T-cell (primary cell): ENCODE results near the gene IRF9. TPM values are rescaled to one million over a fixed set of nuclear protein-coding genes. Genes with fewer than 3 reads are reported as not detected.
"Not testable (repeated sequence)": the region's sequence is repeated elsewhere in the genome, so short reads cannot be mapped to it uniquely, and the experiment has no call there.

Experiments used
- ATAC-seq, 4 experiments: fragments of 200-7000 bp in 3 of 4; fragments of 150-1000 bp in 1 of 4; cut with Tn5 transposase; replicated peaks in 1 of 4; 1 replicate in 3 of 4; 2 replicates in 1 of 4; pipeline ENCODE4 v1.10.0; 2021; ENCODE audit warnings: moderate library complexity in 3 of 4, mild to moderate bottlenecking in 2 of 4, moderate number of reproducible peaks in 1 of 4
- CTCF ChIA-PET, 2 donors: fragments of 300-600 bp; sonication (Branson Sonifier 250); formaldehyde crosslinking; loops; one replicate each; lab custom pipeline; 2022; ENCODE audit warnings: antibody characterized with exemption in 2 of 2; lab: Charles Lee
- POLR2A ChIA-PET, 2 donors: fragments of 300-600 bp; sonication (Branson Sonifier 250); formaldehyde crosslinking; loops; one replicate each; lab custom pipeline; 2022; ENCODE audit warnings: antibody characterized with exemption in 2 of 2; lab: Charles Lee
- DNase-seq, 35 experiments: peaks; one replicate each; pipeline versions ENCODE4 v3.0.0 to v3.0.0-alpha.2; 2013 to 2023
- H3K27ac ChIP-seq: one replicate; pipeline ENCODE4 v1.5.1; 2013; ENCODE audit warnings: low read length
- H3K27me3 ChIP-seq, 2 experiments: replicated peaks in 1 of 2; 1 replicate in 1 of 2; 2 replicates in 1 of 2; pipeline versions ENCODE4 v1.6.1 to v1.7.0; 2013; ENCODE audit warnings: low read length in 1 of 2, mixed read lengths in 1 of 2; ENCODE audit not compliant: control insufficient read depth in 2 of 2, insufficient read depth in 2 of 2; ENCODE audit errors: extremely low read depth in 1 of 2
- H3K36me3 ChIP-seq, 2 donors: 1 replicate in 1 of 2; 2 replicates in 1 of 2; pipeline versions ENCODE4 v1.6.1 to v1.7.0; 2013; ENCODE audit warnings: low read length in 1 of 2; ENCODE audit not compliant: control insufficient read depth in 2 of 2, insufficient read depth in 1 of 2; ENCODE audit errors: extremely low read depth in 1 of 2
- H3K4me1 ChIP-seq, 2 experiments: 1 replicate in 1 of 2; 2 replicates in 1 of 2; pipeline versions ENCODE4 v1.6.1 to v1.7.0; 2013; ENCODE audit warnings: low read length in 2 of 2, mixed read lengths in 1 of 2; ENCODE audit not compliant: insufficient read depth in 2 of 2, control insufficient read depth in 1 of 2; ENCODE audit errors: extremely low read depth in 1 of 2
- H3K4me3 ChIP-seq, 2 donors: 1 replicate in 1 of 2; 2 replicates in 1 of 2; pipeline versions ENCODE4 v1.5.1 to v1.7.0; 2013; ENCODE audit warnings: mild to moderate bottlenecking in 2 of 2, low read length in 1 of 2, moderate library complexity in 1 of 2; ENCODE audit not compliant: control insufficient read depth in 1 of 2; ENCODE audit errors: extremely low read depth in 1 of 2
- H3K9me3 ChIP-seq: 2 replicates; pipeline ENCODE4 v1.7.0; 2013
- H3K27ac Mint-ChIP-seq, 2 donors: one replicate each; pipeline ENCODE4 v1.8.0; 2020 to 2021; ENCODE audit warnings: mild to moderate bottlenecking in 2 of 2, mixed read lengths in 2 of 2
- H3K27me3 Mint-ChIP-seq, 2 donors: one replicate each; pipeline ENCODE4 v1.8.0; 2021 to 2022; ENCODE audit warnings: mixed read lengths in 2 of 2
- H3K36me3 Mint-ChIP-seq: one replicate; pipeline ENCODE4 v1.8.0; 2021; ENCODE audit warnings: mixed read lengths
- H3K4me1 Mint-ChIP-seq, 3 donors: one replicate each; pipeline ENCODE4 v1.8.0; 2020 to 2022; ENCODE audit warnings: mixed read lengths in 3 of 3, mild to moderate bottlenecking in 1 of 3
- H3K4me3 Mint-ChIP-seq, 3 donors: one replicate each; pipeline ENCODE4 v1.8.0; 2020 to 2022; ENCODE audit warnings: mild to moderate bottlenecking in 3 of 3, mixed read lengths in 3 of 3, moderate library complexity in 3 of 3
- H3K9me3 Mint-ChIP-seq, 3 donors: one replicate each; pipeline ENCODE4 v1.8.0; 2020 to 2022; ENCODE audit warnings: mixed read lengths in 3 of 3
- WGBS: methylation state at CpG from one replicate; pipeline ENCODE4 v1.1.5; 2013; ENCODE audit warnings: missing lambda C conversion rate; ENCODE audit not compliant: insufficient coverage; 5-methylcytosine and 5-hydroxymethylcytosine counted together
- total RNA-seq, 35 experiments: library from RNA in 6 of 35; stranded (reverse) in 6 of 35; fragments of 120-200 nt in 1 of 35; gene quantifications; one replicate each; pipeline versions ENCODE4 v1.2.1 to v1.2.4 and lab custom pipeline; 2013 to 2026

IRF9 gene
- total RNA-seq, 5 donors from 2014 or later (not counting 1 experiment from before 2014, with no cell fraction given), result 201 to 285 (median 215) TPM

DNA sequence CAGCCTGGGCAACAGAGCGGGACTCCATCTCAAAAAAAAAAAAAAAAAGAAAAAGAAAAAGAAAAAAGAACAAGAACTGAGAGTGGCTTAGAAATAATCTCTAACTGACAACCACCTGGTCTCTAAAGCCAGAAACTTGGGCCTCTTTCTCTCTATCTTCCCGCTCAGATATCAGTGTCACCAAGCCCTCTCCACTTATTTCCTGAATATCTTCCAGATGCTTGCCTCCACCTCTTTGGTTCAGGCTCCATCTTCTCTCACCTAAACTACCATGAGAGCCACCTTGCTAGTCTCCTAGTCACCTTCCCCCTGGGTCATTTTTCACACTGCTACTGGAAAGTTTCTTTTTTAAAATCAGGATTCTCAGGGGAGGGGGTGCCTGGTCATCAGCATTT is 36.0 kb downstream of the IRF9 start:
- Histone ChIP-seq H3K4me1 (peaks cover 14 to 43% of the 10 kb centered on the region in 2 experiments), H3K9me3 (no peaks in the 10 kb centered on the region), H3K36me3 (peaks cover 9 to 17% of the 10 kb centered on the region in 2 donors), H3K27ac (no peak overlapping the region), H3K4me3 (no peak overlapping the region), H3K27me3 (no peaks in the 10 kb centered on the region)
- DNase-seq (no peak), ATAC-seq (no peak)
- Mint-ChIP-seq H3K27me3 (no peaks in the 10 kb centered on the region), H3K4me3 (peak overlapping the region; percentile 77 to 93 (median 92)), H3K27ac (peak overlapping the region; percentile 70 to 98), H3K36me3 (peaks cover 27% of the 10 kb centered on the region), H3K4me1 (peaks cover 48 to 67% (median 53%) of the 10 kb centered on the region in 3 donors), H3K9me3 (peaks cover 0 to 1% (median 0%) of the 10 kb centered on the region in 3 donors)
- POLR2A ChIA-PET, result interaction anchor here (0.7 to 3.7 kb wide), 3 partner anchors 11 to 15 kb away, joined by 4 to 17 read pairs (median 16); partner anchors contain the start of gene CHMP4A (in 1 of the 2)
- CTCF ChIA-PET, result no interaction called here
- WGBS, result 100% methylated on average over 1 of the region's 2 CpGs

DNA sequence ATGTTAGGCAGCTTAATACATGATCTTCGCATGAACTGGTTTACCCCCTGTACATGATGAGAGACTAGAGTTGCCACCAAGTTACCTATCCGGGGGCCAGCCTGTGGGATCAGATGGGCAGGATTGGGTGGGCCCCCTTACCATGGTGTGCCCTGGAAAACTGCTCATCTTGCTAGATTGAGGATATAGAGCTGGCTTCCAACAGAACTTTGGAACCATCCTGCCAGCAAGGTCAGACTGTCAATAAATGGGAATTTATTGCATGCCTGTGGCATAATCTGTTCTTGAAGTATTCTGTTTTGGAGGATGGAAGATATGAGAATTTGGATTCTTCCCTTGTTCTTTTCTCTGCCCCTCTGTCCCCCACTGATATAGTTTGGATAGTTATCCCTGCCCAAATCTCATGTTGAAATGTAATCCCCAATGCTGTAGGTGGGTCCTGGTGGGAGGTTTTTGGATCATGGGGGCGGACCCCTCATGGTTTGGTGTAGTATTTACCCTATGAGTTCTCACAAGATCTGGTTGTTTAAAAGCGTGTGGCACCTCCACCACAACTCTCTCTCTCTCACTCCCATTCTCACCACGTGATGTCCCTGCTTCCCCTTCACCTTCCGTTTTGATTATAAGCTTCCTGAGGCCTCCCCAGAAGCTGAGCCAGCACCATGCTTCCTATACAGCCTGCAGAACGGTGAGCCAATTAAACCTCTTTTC is 37.9 kb downstream of the IRF9 start:
- Mint-ChIP-seq H3K27ac (peak overlapping the region; percentile 40 to 50), H3K4me3 (peak overlapping the region in 1 of 3 donors; percentile 41), H3K4me1 (peaks cover 43 to 63% (median 49%) of the 10 kb centered on the region in 3 donors), H3K27me3 (no peaks in the 10 kb centered on the region), H3K9me3 (peaks cover 4 to 7% (median 5%) of the 10 kb centered on the region in 3 donors), H3K36me3 (peaks cover 28% of the 10 kb centered on the region)
- H3K36me3 ChIP-seq, result peaks cover 1 to 9% of the 10 kb centered on the region in 2 donors
- ATAC-seq (no peak), DNase-seq (no peak)
- H3K9me3 ChIP-seq, result no peaks in the 10 kb centered on the region
- WGBS, result 82% methylated on average over 4 of the region's 7 CpGs
- no peak overlapping the region for H3K4me3 ChIP-seq
- no peaks in the 10 kb centered on the region for H3K27me3 ChIP-seq
- CTCF ChIA-PET, result interaction anchor here (0.6 to 1.6 kb wide), 3 partner anchors 8 to 232 kb away, joined by 3 to 12 read pairs (median 6); no protein-coding TSS in a partner anchor
- H3K4me1 ChIP-seq, result peaks cover 14 to 36% of the 10 kb centered on the region in 2 experiments
- no peak overlapping the region for H3K27ac ChIP-seq
- POLR2A ChIA-PET, result interaction anchor here (0.6 to 1.0 kb wide), 2 partner anchors 9 to 17 kb away, joined by 5 read pairs; partner anchors contain the start of gene MDP1 (in 1 of the 2)

DNA sequence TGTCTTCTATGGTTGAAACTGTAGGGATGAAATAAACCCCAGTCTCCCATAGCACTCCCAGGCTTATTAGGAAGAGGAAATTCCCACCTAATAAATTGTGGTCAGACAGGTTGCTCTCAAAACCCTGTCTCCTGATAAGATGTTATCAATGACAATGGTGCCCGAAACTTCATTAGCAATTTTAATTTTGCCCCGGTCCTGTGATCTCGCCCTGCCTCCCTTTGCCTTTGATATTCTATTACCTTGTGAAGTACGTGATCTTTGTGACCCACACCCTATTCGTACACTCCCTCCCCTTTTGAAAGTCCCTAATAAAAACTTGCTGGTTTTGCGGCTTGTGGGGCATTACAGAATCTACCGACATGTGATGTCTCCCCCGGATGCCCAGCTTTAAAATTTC is 41.5 kb downstream of the IRF9 start:
- peaks cover 57% of the 10 kb centered on the region for H3K36me3 Mint-ChIP-seq
- H3K4me3 Mint-ChIP-seq, H3K27me3 Mint-ChIP-seq, H3K9me3 Mint-ChIP-seq, H3K9me3 ChIP-seq, H3K4me3 ChIP-seq, H3K27ac Mint-ChIP-seq, ATAC-seq, DNase-seq, H3K27ac ChIP-seq, H3K27me3 ChIP-seq: not testable (repeated sequence)
- CTCF ChIA-PET, result interaction anchor here in 1 of 2 donors (0.8 kb wide), 1 partner anchor 14 kb away, joined by 3 read pairs; the partner anchor contains the start of gene IPO4
- 97% methylated on average over 5 of the region's 8 CpGs for WGBS
- peaks cover 34 to 50% (median 45%) of the 10 kb centered on the region in 3 donors for H3K4me1 Mint-ChIP-seq
- Histone ChIP-seq H3K4me1 (peaks cover 0 to 19% of the 10 kb centered on the region in 2 experiments), H3K36me3 (peaks cover 13 to 31% of the 10 kb centered on the region in 2 donors)
- POLR2A ChIA-PET, result interaction anchor here (0.6 to 0.8 kb wide), 2 partner anchors 40 to 109 kb away, joined by 4 read pairs; partner anchors contain the start of gene TINF2 (in 1 of the 2)

- H3K4me3 ChIP-seq, H3K27me3 Mint-ChIP-seq, H3K27me3 ChIP-seq, H3K27ac Mint-ChIP-seq, H3K27ac ChIP-seq, H3K9me3 Mint-ChIP-seq, H3K4me3 Mint-ChIP-seq, DNase-seq, H3K9me3 ChIP-seq, ATAC-seq: not testable (repeated sequence)
- POLR2A ChIA-PET, result interaction anchor here (0.6 to 0.8 kb wide), 2 partner anchors 39 to 110 kb away, joined by 4 read pairs; partner anchors contain the start of gene TINF2 (in 1 of the 2)
- 92% methylated on average over 2 of the region's 16 CpGs for WGBS
- Histone ChIP-seq H3K4me1 (peaks cover 0 to 23% of the 10 kb centered on the region in 2 experiments), H3K36me3 (peaks cover 17 to 39% of the 10 kb centered on the region in 2 donors)
- H3K4me1 Mint-ChIP-seq, result peaks cover 33 to 57% (median 47%) of the 10 kb centered on the region in 3 donors
- CTCF ChIA-PET, result interaction anchor here in 1 of 2 donors (0.8 kb wide), 1 partner anchor 15 kb away, joined by 3 read pairs; the partner anchor contains the start of gene IPO4
- H3K36me3 Mint-ChIP-seq, result peaks cover 64% of the 10 kb centered on the region
These were observed 42.3 kb downstream of the IRF9 start for GRCh38 chr14:24203249-24203886.

DNA sequence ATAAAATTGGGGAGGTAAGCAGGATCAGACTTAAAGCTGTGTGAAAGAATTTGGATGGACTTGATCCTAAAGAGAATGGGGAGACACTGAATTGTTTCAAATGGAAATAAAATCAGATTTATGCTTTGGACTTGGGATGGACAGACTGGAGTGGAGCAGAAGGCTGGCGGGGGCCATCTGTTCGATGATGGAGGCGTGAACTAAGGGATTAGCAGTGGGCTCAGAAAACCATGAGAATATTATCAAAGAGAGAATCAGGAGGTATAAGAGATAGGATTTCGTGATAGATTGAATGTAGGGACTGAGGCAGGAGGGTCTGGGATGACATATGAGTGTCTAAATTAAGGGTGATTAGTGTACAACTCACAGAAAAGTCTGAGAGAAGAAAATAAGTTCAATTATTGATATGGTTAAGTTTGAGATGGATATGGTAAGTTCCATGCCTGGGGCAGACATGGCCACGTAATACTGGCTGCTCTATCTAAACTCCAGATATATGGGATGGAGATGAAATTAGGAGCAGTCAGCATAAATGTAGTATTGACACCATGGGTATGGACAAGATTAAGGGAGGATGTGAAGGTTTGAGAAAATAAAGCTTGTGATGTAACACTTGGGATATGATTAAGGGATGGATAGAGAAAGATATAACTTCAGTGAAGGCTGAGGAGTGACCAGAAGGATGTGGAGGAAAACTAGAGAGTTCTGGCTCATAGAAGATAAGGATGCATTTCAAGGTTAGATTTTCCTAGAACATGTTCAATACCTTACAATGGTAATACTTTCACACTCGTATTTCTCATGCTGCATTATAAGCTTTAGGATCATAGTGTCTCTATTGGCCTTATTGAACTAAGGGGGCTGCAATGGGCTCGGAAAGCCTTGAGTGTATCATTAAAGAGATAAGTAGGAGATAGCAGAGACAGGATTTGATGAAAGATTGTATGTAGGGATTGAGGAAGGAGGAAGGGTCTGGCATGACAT is 43.4 kb downstream of the IRF9 start:
- Mint-ChIP-seq H3K27me3 (no peaks in the 10 kb centered on the region), H3K9me3 (peaks cover 4 to 7% (median 5%) of the 10 kb centered on the region in 3 donors), H3K27ac (peak overlapping the region in 1 of 2 donors; percentile 9), H3K4me3 (no peak overlapping the region), H3K4me1 (peaks cover 25 to 48% (median 43%) of the 10 kb centered on the region in 3 donors), H3K36me3 (peaks cover 60% of the 10 kb centered on the region)
- H3K36me3 ChIP-seq, result peaks cover 21 to 47% of the 10 kb centered on the region in 2 donors
- DNase-seq (no peak), ATAC-seq (no peak)
- H3K27me3 ChIP-seq, result no peaks in the 10 kb centered on the region
- ChIA-PET POLR2A (interaction anchor here (0.7 kb wide), 2 partner anchors 8 to 64 kb away, joined by 6 to 8 read pairs; no protein-coding TSS in a partner anchor), CTCF (interaction anchor here in 1 of 2 donors (0.7 kb wide), 1 partner anchor 1552 kb away, joined by 4 read pairs; no protein-coding TSS in a partner anchor)
- H3K27ac ChIP-seq, result no peak overlapping the region
- no peaks in the 10 kb centered on the region for H3K9me3 ChIP-seq
- no peak overlapping the region for H3K4me3 ChIP-seq
- WGBS, result 97% methylated on average over 6 of the region's 7 CpGs
- H3K4me1 ChIP-seq, result peaks cover 0 to 16% of the 10 kb centered on the region in 2 experiments
